GM23338 (cell line): ENCODE data around the gene PSMB11. TPM values are rescaled to one million over a fixed set of nuclear protein-coding genes. Genes with fewer than 3 reads are reported as not detected.

Experiments
- ATAC-seq: fragments of 200-7000 bp; cut with Tn5 transposase; 3 replicates; pipeline ENCODE4 v1.9.1; 2020
- DNase-seq: peaks from one replicate; pipeline ENCODE4 v3.0.0-alpha.2; 2015; ENCODE audit warnings: low spot score
- H2AFZ ChIP-seq: fragments of 200-600 bp; sonication (generic); 2 replicates; pipeline ENCODE4 v1.8.0; 2016; ENCODE audit warnings: antibody characterized with exemption, mild to moderate bottlenecking, moderate library complexity
- H3F3A ChIP-seq: fragments of 200-600 bp; sonication (generic); replicated peaks from 2 replicates; pipeline ENCODE4 v1.8.0; 2017; ENCODE audit warnings: antibody characterized with exemption, mixed run types, low read depth
- H3K27ac ChIP-seq: fragments of 200-600 bp; sonication (generic); 2 replicates; pipeline ENCODE4 v1.6.1; 2016; ENCODE audit warnings: low read depth
- H3K27me3 ChIP-seq: fragments of 200-600 bp; sonication (generic); 2 replicates; pipeline ENCODE4 v1.8.0; 2016; ENCODE audit warnings: mild to moderate bottlenecking, mixed run types, moderate library complexity; ENCODE audit not compliant: insufficient read depth
- H3K36me3 ChIP-seq: fragments of 200-600 bp; sonication (generic); 2 replicates; pipeline ENCODE4 v1.8.0; 2016; ENCODE audit warnings: mild to moderate bottlenecking; ENCODE audit not compliant: insufficient read depth
- H3K4me1 ChIP-seq: fragments of 200-600 bp; sonication (generic); 2 replicates; pipeline ENCODE4 v1.8.0; 2016; ENCODE audit warnings: mild to moderate bottlenecking, moderate library complexity; ENCODE audit not compliant: insufficient read depth
- H3K4me2 ChIP-seq: fragments of 200-600 bp; sonication (generic); 2 replicates; pipeline ENCODE4 v1.7.1; 2017; ENCODE audit warnings: mixed run types
- H3K4me3 ChIP-seq: fragments of 200-600 bp; sonication (generic); 2 replicates; pipeline ENCODE4 v1.6.1; 2016; ENCODE audit warnings: mixed run types
- H3K79me2 ChIP-seq: fragments of 200-600 bp; sonication (generic); replicated peaks from 2 replicates; pipeline ENCODE4 v1.8.0; 2017; ENCODE audit warnings: mild to moderate bottlenecking; ENCODE audit not compliant: insufficient read depth
- H3K9me2 ChIP-seq: fragments of 200-600 bp; sonication (generic); 2 replicates; pipeline ENCODE4 v1.8.0; 2017; ENCODE audit not compliant: insufficient read depth
- H4K20me1 ChIP-seq: fragments of 200-600 bp; sonication (generic); replicated peaks from 2 replicates; pipeline ENCODE4 v1.8.0; 2017; ENCODE audit warnings: mild to moderate bottlenecking; ENCODE audit not compliant: insufficient read depth
- H3K27ac Mint-ChIP-seq: 2 replicates; pipeline ENCODE4 v1.8.0; 2020; ENCODE audit warnings: inconsistent platforms, mild to moderate bottlenecking, moderate library complexity, mixed read lengths
- H3K27me3 Mint-ChIP-seq: 3 replicates; pipeline ENCODE4 v1.8.0; 2022; ENCODE audit warnings: low read depth, mild to moderate bottlenecking, moderate library complexity, mixed read lengths, inconsistent platforms; ENCODE audit not compliant: insufficient read depth, poor library complexity
- H3K36me3 Mint-ChIP-seq: 3 replicates; pipeline ENCODE4 v1.8.0; 2021; ENCODE audit warnings: low read depth, mild to moderate bottlenecking, inconsistent platforms, moderate library complexity, mixed read lengths
- H3K4me1 Mint-ChIP-seq: 3 replicates; pipeline ENCODE4 v1.8.0; 2020; ENCODE audit warnings: mild to moderate bottlenecking, inconsistent platforms, mixed read lengths
- H3K4me3 Mint-ChIP-seq: 3 replicates; pipeline ENCODE4 v1.8.0; 2021; ENCODE audit warnings: moderate library complexity, mild to moderate bottlenecking, inconsistent platforms, mixed read lengths
- H3K9me3 Mint-ChIP-seq: 3 replicates; pipeline ENCODE4 v1.8.0; 2020; ENCODE audit warnings: moderate library complexity, mild to moderate bottlenecking, inconsistent platforms, mixed read lengths
- CREB1 ChIP-seq: fragments of 250-450 bp; sonication (Bioruptor Pico); IDR thresholded peaks from 2 replicates; pipeline ENCODE4 v1.5.0; 2020; ENCODE audit warnings: low read depth, mild to moderate bottlenecking, moderate library complexity
- CTCF ChIP-seq, 2 experiments: fragments of 200-600 bp in 1 of 2; sonication (generic) in 1 of 2; conservative IDR thresholded peaks; 2 replicates each; pipeline versions ENCODE4 v1.5.1 to v1.6.1; 2016 to 2017; ENCODE audit warnings: antibody characterized with exemption in 2 of 2, low read depth in 2 of 2, mild to moderate bottlenecking in 2 of 2, moderate library complexity in 1 of 2
- EZH2phosphoT487 ChIP-seq: fragments of 200-600 bp; sonication (generic); IDR thresholded peaks from one replicate; pipeline ENCODE4 v1.8.1; 2018; ENCODE audit warnings: antibody characterized with exemption; ENCODE audit not compliant: unreplicated experiment
- NANOG ChIP-seq: IDR thresholded peaks from 2 replicates; pipeline ENCODE4 v1.6.1; 2016; ENCODE audit warnings: antibody characterized with exemption, borderline replicate concordance
- POLR2AphosphoS5 ChIP-seq: IDR thresholded peaks from 2 replicates; pipeline ENCODE4 v1.6.1; 2016; ENCODE audit warnings: antibody characterized with exemption, low read depth
- STAT1 ChIP-seq: IDR thresholded peaks from one replicate; pipeline ENCODE4 v1.6.1; 2016; ENCODE audit warnings: antibody characterized with exemption; ENCODE audit not compliant: unreplicated experiment
- polyA plus RNA-seq: library from polyadenylated mRNA; unstranded; fragments of >200 nt; fragmentation: Nextera tagmentation; extraction: Ambion mirVana; gene quantifications from 2 replicates; pipeline ENCODE4 v1.2.1, GENCODE V29; 2016
- total RNA-seq: library from RNA; depleted of rRNA; stranded (reverse); fragments of >200 nt; shearing (Covaris generic); gene quantifications from 2 replicates; pipeline ENCODE4 v1.2.3, GENCODE V29; 2014
- TF ChIP-seq, protein P1 (sequence below): fragments of 250-450 bp; sonication (Bioruptor Pico); IDR thresholded peaks from 2 replicates; pipeline ENCODE4 v1.5.0; 2020; ENCODE audit warnings: mild to moderate bottlenecking, moderate library complexity
- TF ChIP-seq, protein P2 (sequence below): IDR thresholded peaks from one replicate; pipeline ENCODE4 v1.6.1; 2018; ENCODE audit warnings: antibody characterized with exemption; ENCODE audit not compliant: unreplicated experiment

Gene PSMB11
- total and polyA plus RNA-seq, 2 experiments from 2014 or later, result 0.07 TPM; not detected in 1

DNA sequence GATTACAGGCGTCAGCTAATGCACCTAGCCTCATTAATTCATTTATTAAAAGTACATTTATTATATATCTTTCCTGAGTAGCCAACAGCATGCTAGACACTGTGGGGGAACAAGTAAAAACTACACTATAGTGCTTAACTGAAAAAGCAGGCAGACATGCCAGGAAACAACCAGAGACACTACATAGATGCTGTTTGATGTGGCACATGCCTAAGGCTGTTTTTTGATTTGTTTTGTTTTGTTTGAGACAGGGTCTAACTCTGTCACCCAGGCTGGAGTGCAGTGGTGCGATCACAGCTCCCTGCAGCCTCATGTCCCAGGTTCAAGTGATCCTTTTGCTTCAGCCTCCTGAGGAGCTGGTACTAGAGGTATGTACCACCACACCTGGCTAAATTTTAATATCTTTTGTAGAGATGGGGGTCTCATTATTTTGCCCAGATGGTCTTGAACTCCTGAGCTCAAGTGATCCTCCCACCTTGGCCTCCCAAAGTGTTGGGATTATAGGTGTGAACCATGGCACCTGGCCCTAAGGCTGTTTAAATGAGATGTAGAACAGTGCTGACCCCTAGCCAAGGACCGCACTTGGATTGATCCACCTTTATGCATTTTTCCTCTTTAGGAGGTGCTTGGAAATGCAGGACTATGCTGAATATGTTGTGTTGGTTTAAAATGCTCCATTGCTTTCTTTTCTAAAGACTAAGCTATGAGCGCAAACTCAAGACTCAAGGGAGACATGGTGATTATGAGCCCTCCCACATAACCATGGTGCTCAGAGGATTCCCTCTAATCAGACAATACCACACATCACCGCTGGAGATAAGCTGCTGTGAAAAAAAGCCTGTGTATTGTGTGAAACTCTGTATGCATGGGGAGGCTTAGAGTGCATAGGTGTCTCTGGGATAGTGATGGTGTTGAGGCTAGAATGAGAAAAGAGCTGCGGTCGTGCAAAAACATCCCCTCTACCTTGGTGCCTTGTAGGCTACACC lies 21.6 kb upstream of the PSMB11 start:
- no peak overlapping the region for H3K4me2 ChIP-seq
- Mint-ChIP-seq H3K4me1 (peaks cover 21% of the 10 kb centered on the region), H3K27me3 (peaks cover 5% of the 10 kb centered on the region), H3K4me3 (no peak overlapping the region), H3K27ac (no peak overlapping the region), H3K36me3 (peaks cover 10% of the 10 kb centered on the region), H3K9me3 (no peaks in the 10 kb centered on the region)
- H3K9me2 ChIP-seq, result no peaks in the 10 kb centered on the region
- no peak overlapping the region for H3K4me3 ChIP-seq
- H4K20me1 ChIP-seq, result peaks cover 5% of the 10 kb centered on the region
- H3K4me1 ChIP-seq, result peaks cover 13% of the 10 kb centered on the region; the same call in 1 of the 2 replicates
- H3K27ac ChIP-seq, result no peak overlapping the region
- no peaks in the 10 kb centered on the region for H3K79me2 ChIP-seq
- peaks cover 11% of the 10 kb centered on the region; the same call in 1 of the 2 replicates for H3F3A ChIP-seq
- H3K27me3 ChIP-seq, result no peaks in the 10 kb centered on the region
- H2AFZ ChIP-seq, result no peak overlapping the region
- no peak; the same call in 2 of the 3 replicates for ATAC-seq
- DNase-seq, result no peak
- TF ChIP-seq EZH2phosphoT487, result no peak
- TF ChIP-seq CREB1 (CRISPR knock-in tag), result no peak
- TF ChIP-seq NANOG, result no peak
- no peak for TF ChIP-seq POLR2AphosphoS5
- TF ChIP-seq, protein P1, sequence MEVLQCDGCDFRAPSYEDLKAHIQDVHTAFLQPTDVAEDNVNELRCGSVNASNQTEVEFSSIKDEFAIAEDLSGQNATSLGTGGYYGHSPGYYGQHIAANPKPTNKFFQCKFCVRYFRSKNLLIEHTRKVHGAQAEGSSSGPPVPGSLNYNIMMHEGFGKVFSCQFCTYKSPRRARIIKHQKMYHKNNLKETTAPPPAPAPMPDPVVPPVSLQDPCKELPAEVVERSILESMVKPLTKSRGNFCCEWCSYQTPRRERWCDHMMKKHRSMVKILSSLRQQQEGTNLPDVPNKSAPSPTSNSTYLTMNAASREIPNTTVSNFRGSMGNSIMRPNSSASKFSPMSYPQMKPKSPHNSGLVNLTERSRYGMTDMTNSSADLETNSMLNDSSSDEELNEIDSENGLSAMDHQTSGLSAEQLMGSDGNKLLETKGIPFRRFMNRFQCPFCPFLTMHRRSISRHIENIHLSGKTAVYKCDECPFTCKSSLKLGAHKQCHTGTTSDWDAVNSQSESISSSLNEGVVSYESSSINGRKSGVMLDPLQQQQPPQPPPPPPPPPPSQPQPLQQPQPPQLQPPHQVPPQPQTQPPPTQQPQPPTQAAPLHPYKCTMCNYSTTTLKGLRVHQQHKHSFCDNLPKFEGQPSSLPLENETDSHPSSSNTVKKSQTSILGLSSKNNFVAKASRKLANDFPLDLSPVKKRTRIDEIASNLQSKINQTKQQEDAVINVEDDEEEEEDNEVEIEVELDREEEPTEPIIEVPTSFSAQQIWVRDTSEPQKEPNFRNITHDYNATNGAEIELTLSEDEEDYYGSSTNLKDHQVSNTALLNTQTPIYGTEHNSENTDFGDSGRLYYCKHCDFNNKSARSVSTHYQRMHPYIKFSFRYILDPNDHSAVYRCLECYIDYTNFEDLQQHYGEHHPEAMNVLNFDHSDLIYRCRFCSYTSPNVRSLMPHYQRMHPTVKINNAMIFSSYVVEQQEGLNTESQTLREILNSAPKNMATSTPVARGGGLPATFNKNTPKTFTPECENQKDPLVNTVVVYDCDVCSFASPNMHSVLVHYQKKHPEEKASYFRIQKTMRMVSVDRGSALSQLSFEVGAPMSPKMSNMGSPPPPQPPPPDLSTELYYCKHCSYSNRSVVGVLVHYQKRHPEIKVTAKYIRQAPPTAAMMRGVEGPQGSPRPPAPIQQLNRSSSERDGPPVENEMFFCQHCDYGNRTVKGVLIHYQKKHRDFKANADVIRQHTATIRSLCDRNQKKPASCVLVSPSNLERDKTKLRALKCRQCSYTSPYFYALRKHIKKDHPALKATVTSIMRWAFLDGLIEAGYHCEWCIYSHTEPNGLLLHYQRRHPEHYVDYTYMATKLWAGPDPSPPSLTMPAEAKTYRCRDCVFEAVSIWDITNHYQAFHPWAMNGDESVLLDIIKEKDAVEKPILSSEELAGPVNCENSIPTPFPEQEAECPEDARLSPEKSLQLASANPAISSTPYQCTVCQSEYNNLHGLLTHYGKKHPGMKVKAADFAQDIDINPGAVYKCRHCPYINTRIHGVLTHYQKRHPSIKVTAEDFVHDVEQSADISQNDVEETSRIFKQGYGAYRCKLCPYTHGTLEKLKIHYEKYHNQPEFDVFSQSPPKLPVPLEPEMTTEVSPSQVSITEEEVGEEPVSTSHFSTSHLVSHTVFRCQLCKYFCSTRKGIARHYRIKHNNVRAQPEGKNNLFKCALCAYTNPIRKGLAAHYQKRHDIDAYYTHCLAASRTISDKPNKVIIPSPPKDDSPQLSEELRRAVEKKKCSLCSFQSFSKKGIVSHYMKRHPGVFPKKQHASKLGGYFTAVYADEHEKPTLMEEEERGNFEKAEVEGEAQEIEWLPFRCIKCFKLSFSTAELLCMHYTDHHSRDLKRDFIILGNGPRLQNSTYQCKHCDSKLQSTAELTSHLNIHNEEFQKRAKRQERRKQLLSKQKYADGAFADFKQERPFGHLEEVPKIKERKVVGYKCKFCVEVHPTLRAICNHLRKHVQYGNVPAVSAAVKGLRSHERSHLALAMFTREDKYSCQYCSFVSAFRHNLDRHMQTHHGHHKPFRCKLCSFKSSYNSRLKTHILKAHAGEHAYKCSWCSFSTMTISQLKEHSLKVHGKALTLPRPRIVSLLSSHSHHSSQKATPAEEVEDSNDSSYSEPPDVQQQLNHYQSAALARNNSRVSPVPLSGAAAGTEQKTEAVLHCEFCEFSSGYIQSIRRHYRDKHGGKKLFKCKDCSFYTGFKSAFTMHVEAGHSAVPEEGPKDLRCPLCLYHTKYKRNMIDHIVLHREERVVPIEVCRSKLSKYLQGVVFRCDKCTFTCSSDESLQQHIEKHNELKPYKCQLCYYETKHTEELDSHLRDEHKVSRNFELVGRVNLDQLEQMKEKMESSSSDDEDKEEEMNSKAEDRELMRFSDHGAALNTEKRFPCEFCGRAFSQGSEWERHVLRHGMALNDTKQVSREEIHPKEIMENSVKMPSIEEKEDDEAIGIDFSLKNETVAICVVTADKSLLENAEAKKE, result no peak
- no peak for TF ChIP-seq CTCF (conservative IDR thresholded peaks at IDR 0.05; ENCODE audit: low read depth in 2 of 2)
- TF ChIP-seq, protein P2, sequence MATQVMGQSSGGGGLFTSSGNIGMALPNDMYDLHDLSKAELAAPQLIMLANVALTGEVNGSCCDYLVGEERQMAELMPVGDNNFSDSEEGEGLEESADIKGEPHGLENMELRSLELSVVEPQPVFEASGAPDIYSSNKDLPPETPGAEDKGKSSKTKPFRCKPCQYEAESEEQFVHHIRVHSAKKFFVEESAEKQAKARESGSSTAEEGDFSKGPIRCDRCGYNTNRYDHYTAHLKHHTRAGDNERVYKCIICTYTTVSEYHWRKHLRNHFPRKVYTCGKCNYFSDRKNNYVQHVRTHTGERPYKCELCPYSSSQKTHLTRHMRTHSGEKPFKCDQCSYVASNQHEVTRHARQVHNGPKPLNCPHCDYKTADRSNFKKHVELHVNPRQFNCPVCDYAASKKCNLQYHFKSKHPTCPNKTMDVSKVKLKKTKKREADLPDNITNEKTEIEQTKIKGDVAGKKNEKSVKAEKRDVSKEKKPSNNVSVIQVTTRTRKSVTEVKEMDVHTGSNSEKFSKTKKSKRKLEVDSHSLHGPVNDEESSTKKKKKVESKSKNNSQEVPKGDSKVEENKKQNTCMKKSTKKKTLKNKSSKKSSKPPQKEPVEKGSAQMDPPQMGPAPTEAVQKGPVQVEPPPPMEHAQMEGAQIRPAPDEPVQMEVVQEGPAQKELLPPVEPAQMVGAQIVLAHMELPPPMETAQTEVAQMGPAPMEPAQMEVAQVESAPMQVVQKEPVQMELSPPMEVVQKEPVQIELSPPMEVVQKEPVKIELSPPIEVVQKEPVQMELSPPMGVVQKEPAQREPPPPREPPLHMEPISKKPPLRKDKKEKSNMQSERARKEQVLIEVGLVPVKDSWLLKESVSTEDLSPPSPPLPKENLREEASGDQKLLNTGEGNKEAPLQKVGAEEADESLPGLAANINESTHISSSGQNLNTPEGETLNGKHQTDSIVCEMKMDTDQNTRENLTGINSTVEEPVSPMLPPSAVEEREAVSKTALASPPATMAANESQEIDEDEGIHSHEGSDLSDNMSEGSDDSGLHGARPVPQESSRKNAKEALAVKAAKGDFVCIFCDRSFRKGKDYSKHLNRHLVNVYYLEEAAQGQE, result no peak
- no peak for TF ChIP-seq STAT1
- H3K36me3 ChIP-seq, result 0 out of 2 replicates have a peak, but pooled peaks cover 3% of the 10 kb centered on the region
